Activated CD8-positive, alpha-beta memory T cell treated with anti-CD3 and anti-CD28 coated beads for 4 hours (primary cell): ENCODE data around the gene MS4A5.

Experiments
- DNase-seq, 2 donors: peaks; one replicate each; pipeline ENCODE4 v3.0.0-alpha.2; 2020; ENCODE audit warnings: low read depth in 2 of 2

Gene MS4A5

DNA sequence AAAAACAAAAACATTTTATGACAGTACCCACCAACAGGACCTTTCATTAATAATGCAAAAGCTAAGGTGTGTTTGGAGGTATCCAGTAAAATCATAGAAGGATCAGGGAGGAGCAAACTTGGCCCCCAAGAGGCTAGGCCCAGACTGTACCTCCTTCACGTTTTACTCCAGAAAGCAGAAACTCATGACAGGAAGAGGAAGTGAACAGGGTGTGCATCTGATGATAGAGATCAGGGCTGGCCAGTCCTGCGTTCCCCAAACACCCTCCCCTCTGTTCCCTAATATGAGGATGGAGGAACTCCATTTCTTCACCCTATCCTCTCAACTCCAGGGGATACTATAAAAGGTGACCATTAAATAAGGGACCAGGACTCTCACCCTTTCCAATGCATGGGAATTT lies 53.0 kb downstream of the MS4A5 start:
- no peak for DNase-seq

DNA sequence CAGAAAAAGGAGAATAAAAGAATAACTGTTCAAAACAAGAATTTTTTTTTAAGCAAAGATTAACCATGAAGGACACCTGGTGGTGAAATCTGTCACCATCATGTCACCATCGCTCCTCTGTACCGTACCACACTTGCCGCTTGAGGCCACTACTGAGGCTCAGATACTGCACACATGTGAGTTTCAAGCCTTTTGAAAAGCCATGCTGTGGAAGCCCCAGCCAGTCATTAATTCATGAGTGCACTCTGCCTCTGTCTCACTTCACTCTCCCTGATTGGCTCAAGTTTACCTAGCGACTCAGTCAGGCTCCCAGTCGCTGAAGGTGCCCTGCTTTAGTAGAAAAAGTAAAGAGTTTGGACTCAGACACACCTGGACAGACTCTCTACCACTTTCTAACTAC lies 56.6 kb downstream of the MS4A5 start:
- no peak for DNase-seq

DNA sequence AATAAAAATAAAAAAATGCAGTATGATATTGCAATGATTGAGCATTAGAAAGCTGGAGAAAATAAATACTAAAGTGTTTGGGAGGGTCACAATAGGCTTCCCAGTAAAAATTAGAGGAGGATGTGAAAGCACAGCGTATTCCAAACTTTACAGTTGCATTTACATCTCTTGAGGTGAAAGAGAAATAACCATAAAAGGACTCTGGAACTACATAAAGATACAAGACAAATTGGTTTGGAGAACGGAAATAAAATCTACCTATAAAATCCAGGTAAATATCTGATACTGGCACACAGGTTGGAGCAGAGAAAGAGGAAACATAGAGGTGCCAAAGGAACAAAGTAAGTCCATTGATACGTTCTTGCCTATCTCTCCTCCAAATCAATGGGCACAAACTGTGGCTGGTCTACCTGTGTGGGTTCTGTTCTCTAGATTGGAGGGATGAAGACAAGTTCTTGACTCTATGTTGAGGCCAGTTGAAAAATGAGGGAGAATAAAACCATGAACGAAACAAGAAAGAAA lies 63.2 kb downstream of the MS4A5 start, which contains the start of gene MS4A12:
Gene MS4A12, plus strand, starts transcription at position 291 of the 522 bp plus-strand sequence. CDS start 4,541 bp downstream, outside the sequence.
- DNase-seq = no peak

DNA sequence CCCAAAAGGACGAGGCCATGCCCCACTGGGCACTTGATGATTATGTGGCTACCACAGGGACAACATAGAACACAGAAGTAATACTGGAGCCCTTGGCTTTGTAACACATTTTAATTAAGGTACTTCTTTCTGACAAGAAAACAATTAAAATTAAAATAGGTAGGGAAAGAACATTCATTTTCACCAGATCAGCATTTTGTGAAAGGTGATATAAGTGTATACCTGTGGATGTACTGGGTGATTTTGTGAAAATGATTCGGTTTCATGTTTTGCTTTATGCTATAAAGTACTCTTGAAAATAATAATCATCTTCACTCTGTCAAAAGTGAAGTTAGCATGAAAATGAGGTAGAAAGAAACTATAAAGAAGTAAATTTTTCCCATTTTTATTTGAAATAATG lies 64.1 kb downstream of the MS4A5 start:
- no peak for DNase-seq
